HG03097 (cell line): ENCODE data around the gene SPATA9.

ENCODE experiments used
- ATAC-seq: cut with Tn5 transposase; IDR thresholded peaks from one replicate; pipeline ENCODE4 v1.9.1; 2021; ENCODE audit not compliant: unreplicated experiment, low FRiP score

Gene SPATA9

DNA sequence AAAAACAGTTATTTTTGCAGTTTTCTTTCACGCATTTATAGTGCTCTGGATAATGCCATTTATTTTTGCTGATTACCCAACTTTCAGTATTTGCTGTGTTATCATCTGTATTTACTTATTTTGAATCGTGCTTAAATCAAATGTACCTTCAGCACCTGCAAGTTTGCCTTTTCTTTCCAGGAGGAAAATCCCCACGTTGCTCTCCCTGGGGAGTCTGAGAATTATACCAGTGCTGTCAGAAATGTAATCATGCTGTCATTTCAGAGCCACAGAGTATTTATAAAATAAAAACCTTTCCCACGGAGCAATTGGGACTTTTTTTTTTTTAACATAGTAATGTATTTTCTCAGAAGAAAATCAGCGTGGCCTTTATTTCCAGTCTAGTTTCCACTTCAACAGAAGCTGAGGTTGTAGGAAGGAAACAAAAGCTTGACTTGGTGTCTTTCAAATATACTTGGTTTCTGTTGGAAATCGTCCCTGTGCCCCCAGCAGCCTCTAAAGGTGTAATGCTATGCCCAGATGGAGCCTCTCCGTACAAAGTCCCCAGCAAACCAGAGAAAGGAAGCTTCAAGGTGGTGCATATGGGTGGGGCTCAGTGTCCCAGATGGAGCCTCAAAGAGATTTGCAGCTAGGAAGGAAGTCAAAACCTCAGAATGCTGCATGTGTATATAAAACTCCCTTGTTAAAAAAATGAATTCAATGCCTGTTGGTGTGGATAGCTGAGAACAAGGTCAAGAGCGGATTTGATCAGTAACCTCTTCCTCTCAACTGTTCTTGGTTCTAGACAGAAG is 60.8 kb downstream of the SPATA9 start:
- ATAC-seq = no peak

DNA sequence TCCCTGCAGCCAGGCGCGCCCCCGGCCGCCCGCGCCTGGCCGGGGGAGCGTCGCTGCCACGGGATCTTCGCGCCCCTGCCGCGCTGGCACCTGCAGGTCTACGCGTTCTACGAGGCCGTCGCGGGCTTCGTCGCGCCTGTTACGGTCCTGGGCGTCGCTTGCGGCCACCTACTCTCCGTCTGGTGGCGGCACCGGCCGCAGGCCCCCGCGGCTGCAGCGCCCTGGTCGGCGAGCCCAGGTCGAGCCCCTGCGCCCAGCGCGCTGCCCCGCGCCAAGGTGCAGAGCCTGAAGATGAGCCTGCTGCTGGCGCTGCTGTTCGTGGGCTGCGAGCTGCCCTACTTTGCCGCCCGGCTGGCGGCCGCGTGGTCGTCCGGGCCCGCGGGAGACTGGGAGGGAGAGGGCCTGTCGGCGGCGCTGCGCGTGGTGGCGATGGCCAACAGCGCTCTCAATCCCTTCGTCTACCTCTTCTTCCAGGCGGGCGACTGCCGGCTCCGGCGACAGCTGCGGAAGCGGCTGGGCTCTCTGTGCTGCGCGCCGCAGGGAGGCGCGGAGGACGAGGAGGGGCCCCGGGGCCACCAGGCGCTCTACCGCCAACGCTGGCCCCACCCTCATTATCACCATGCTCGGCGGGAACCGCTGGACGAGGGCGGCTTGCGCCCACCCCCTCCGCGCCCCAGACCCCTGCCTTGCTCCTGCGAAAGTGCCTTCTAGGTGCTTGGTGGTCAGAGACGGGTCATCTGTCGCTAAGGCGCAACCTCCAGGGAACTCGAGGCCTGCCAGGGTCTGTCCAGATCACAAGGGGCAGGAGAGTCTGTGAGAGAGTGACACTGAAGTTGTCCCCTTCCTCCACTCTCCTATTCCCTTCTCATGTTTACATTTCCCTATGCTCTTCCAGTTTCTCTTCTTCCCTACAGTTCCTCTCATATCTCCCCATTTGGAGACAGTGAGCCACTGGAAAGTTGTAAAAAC is 61.6 kb downstream of the SPATA9 start:
- ATAC-seq = peak; percentile 30

DNA sequence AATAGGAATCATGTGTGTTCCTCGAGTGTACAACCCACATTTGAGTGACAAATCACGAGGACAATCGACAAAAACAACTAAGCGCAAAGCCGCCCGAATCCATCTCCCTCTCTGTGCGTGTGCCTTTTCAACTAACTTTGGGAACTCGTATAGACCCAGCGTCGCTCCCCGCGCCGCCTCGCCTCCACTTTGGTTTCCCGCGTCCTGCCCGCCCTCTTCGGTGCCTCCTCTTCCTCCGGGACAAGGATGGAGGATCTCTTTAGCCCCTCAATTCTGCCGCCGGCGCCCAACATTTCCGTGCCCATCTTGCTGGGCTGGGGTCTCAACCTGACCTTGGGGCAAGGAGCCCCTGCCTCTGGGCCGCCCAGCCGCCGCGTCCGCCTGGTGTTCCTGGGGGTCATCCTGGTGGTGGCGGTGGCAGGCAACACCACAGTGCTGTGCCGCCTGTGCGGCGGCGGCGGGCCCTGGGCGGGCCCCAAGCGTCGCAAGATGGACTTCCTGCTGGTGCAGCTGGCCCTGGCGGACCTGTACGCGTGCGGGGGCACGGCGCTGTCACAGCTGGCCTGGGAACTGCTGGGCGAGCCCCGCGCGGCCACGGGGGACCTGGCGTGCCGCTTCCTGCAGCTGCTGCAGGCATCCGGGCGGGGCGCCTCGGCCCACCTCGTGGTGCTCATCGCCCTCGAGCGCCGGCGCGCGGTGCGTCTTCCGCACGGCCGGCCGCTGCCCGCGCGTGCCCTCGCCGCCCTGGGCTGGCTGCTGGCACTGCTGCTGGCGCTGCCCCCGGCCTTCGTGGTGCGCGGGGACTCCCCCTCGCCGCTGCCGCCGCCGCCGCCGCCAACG is 62.5 kb downstream of the SPATA9 start, which contains the start of gene GPR150:
Gene GPR150, plus strand, starts transcription at position 58 of the 840 bp plus-strand sequence. Its CDS starts 189 bp downstream, at position 247.
- ATAC-seq = peak; percentile 62

DNA sequence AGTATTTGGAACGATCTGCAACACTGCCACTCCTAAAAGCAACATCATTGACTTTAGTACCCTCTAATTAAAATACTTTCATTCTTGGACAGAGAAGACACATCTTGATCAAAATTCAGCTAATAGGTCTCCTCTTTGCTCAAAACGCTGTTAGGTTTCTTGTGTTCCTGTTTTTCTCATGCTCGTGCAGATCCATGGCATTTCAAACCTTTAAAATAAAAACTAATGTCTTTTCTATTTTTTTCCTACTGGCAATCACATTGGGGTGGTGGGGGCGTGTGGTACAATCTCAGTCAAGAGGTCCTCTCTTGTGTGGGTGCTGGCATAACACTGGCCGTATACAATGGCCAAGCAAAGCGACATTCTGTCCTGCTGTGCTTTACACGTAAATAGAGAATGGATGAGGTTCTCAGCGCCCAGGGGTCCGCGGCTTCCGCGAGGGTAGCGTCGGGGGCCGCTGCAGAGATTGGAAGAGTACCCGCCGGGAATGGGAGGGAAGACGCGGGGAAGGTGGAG is 63.2 kb downstream of the SPATA9 start:
- ATAC-seq = no peak

DNA sequence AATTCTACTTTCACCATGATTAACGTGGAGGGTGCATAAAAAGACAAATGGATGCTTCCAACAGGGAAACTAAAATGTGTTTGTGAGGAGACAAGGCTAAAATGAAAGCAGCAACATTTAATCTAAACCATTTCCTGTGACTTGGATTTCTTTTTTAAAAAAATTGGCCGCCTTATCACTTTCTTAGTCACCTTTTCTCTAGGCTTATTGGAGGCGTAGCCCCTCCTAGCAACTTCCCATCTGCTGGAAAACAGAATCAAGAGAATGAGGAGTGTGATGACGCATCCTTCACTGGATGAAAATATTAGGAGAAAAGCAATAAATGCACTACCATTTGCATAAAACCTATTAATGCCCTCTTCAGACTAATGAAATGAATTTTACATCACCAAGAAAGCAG is 63.7 kb downstream of the SPATA9 start:
- no peak for ATAC-seq

DNA sequence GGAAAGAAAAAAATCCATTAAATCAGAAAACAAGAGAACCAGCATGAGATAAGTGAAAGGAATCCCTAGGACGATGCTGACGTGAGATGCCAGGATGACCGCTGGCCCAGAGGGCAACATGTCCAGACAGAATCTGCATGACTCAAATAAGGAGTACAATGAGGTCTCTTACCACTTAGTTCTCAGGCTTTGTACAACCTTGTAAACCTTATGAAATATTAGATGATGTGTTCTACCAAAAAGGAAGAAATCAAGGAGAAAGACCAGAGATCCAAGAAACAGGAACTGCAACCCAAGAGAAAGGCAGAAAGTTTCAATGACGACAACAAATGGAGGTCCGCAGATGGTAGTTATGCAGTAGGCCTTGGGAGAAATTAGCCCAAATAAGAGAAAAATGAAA is 65.7 kb downstream of the SPATA9 start:
- no peak for ATAC-seq

DNA sequence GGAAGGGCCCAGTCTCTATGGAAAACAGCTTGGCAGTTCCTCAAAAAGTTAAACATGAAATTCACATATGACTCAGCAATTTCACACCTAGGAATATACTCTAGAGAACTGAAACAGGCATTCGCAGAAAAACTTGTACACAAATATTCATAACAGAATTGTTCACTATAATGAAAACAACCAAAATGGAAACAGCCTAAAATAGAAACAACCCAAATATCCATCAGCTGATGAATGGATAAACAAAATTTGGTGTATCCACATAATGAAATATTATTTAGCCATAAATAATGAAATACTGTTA is 67.7 kb downstream of the SPATA9 start:
- ATAC-seq = no peak

DNA sequence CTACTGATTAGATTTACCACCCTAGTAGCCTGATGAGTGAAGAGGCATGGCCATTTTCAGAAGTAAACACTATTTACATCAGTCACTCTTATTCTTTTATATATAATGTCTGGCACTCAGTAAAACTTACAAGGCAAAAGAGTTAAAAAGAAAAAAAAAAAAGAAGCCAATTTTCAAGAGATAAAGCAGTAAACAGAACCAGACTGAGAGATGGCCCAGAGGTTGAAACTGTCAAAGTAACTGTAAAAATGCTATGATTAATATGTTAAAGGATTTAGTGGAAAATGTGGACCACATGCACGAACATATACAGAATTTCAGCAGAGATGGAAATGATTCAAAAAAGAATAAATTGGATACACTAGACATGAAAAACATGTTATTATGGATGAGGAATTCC is 69.3 kb downstream of the SPATA9 start:
- no peak for ATAC-seq

DNA sequence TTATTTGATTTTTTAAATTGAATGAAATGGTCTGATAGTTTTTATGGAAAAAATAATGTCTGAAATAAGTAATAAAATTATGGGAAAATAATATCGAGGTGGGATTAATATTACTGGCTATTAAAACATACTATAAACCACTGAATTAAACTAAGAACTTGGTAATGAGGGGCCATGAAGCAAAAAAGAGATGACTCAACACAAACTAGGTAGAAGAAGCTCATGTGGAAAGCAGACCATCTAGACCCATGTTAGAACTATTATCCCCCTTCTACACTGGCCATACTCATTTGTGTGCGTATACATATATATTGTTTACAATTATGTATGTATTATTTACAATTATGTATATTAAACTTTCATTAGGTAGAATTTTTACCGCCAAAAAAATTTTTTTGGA is 71.4 kb downstream of the SPATA9 start:
- no peak for ATAC-seq

DNA sequence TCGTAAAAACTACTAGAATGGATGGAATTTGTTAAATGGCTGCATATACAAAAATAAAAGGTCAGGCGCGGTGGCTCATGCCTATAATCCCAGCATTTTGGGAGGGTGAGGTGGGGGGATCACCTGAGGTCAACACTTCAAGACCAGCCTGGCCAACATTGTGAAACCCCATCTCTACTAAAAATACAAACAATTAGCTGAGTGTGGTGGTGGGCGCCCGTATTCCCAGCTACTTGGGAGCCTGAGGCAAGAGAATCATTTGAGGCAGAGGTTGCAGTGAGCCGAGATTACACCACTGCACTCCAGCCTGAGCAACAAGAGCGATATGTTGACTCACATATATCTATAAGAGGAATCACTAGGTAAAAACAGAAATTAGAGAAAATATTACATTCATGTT is 72.2 kb downstream of the SPATA9 start:
- ATAC-seq = no peak

DNA sequence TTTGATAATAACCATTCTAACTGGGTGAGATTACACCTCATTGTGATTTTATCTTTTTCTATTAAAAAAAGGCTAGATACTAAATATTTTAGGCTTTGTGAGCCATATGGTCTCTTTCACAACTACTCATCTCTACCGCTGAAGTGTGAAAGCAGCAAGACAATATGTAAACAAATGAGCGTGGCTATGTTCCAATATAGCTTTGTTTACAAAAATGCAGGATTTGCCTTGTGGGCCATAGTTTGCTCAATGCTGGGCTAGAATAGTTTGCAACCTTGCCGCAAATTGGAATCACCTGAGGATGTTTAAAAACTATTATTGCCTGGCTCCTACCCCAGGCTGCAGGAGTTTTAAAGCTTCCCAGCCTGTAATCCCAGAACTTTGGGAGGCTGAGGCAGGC is 73.1 kb downstream of the SPATA9 start:
- ATAC-seq = no peak
